AG04450 (cell line): ENCODE data around the gene SLC26A8. TPM values are rescaled to one million over a fixed set of nuclear protein-coding genes. Genes with fewer than 3 reads are reported as not detected.

Source experiments
- CTCF ChIA-PET: fragments of 300-600, 350-600 bp; formaldehyde crosslinking; extraction: SDS; loops from one replicate; lab custom pipeline; 2022; ENCODE audit warnings: antibody characterized with exemption, inconsistent platforms; lab: Charles Lee
- POLR2A ChIA-PET: fragments of 350-600 bp; formaldehyde crosslinking; extraction: SDS; loops from one replicate; lab custom pipeline; 2021; ENCODE audit warnings: antibody characterized with exemption, inconsistent platforms; lab: Yijun Ruan, JAX
- DNase-seq: peaks from one replicate; pipeline ENCODE4 v3.0.0-alpha.2; 2011; ENCODE audit warnings: low read depth, low spot score
- H3K27ac ChIP-seq: one replicate; pipeline ENCODE4 v1.5.1; 2012; ENCODE audit warnings: low read depth, low read length, control low read depth
- H3K27me3 ChIP-seq: one replicate; pipeline ENCODE4 v1.6.0; 2012; ENCODE audit warnings: low read length; ENCODE audit not compliant: control insufficient read depth, insufficient read depth
- H3K4me3 ChIP-seq: 2 replicates; pipeline ENCODE4 v1.5.1; 2011; ENCODE audit warnings: mild to moderate bottlenecking, low read depth, low read length, control low read depth
- H3K9me3 ChIP-seq: 2 replicates; pipeline ENCODE4 v1.5.1; 2012; ENCODE audit warnings: low read length; ENCODE audit not compliant: control insufficient read depth, insufficient read depth
- polyA plus RNA-seq: library from polyadenylated mRNA; depleted of rRNA; stranded (reverse); fragments of >200 nt; gene quantifications from 2 replicates; pipeline ENCODE4 v1.2.3, GENCODE V29; 2011
- TF ChIP-seq, protein P1 (sequence below): IDR thresholded peaks from 2 replicates; pipeline ENCODE4 v1.5.1; 2011; ENCODE audit warnings: low read depth, low read length, control low read depth, inconsistent platforms

SLC26A8 gene
- polyA plus RNA-seq, 1 experiment, result not detected

DNA sequence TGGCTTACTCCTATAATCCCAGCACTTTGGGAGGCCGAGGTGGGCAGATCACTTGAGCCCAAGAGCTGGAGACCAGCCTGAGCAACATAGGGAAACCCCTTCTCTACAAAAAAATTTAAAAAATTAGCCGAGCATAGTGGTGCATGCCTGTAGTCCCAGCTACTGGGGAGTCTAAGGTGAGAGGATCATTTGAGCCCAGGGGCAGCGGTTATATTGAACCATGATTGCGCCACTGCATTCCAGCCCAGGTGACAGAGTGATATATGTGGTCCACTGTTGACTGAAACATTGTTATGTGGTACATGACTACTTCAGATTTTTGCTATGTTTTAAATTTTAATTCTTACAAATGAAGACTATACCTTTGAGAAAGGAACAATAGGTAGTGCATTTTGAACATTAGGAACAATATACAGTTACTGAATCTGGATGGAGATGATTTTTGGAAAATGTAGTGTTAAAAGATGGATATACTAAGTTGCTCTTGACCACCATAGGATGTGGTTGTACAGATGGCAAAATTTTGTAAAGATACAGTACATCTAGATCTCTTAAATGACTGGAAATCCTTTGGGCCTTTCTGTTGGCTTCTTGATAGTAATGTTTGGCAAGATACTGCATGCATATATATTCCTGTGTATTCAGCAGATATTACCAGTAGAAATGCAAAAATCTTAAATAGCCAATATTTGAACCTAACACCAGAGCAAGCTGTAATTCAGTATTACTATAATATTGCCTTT, 39.0 kb upstream of the SLC26A8 start:
- H3K4me3 ChIP-seq, result no peak overlapping the region
- POLR2A ChIA-PET, result no interaction called here
- DNase-seq, result no peak
- H3K27me3 ChIP-seq, result no peaks in the 10 kb centered on the region
- H3K9me3 ChIP-seq, result no peaks in the 10 kb centered on the region
- no peak overlapping the region for H3K27ac ChIP-seq
- CTCF ChIA-PET, result interaction anchor here (6.4 kb wide), 1 partner anchor 32 kb away, joined by 51 read pairs; no protein-coding TSS in a partner anchor
- TF ChIP-seq, protein P1, sequence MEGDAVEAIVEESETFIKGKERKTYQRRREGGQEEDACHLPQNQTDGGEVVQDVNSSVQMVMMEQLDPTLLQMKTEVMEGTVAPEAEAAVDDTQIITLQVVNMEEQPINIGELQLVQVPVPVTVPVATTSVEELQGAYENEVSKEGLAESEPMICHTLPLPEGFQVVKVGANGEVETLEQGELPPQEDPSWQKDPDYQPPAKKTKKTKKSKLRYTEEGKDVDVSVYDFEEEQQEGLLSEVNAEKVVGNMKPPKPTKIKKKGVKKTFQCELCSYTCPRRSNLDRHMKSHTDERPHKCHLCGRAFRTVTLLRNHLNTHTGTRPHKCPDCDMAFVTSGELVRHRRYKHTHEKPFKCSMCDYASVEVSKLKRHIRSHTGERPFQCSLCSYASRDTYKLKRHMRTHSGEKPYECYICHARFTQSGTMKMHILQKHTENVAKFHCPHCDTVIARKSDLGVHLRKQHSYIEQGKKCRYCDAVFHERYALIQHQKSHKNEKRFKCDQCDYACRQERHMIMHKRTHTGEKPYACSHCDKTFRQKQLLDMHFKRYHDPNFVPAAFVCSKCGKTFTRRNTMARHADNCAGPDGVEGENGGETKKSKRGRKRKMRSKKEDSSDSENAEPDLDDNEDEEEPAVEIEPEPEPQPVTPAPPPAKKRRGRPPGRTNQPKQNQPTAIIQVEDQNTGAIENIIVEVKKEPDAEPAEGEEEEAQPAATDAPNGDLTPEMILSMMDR, result no peak

DNA sequence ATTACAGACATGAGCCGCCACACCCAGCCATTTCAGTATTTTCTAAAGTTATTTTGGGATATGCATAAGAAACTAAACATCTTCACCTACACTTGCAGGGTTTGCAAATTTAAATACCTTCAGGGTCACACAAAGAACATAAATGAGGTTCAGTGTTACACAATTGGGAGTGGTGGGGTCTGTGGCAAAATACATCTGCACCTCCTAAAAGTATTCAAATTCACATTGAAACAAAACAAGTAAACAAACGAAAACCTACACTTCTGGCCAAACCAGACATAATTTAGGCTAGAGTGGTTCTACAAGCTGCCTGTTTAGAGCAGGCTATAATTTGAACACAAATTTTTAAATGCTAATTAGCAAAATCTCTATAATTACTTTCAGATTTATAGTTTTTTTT, 37.8 kb upstream of the SLC26A8 start:
- TF ChIP-seq, protein P1, result no peak
- CTCF ChIA-PET, result interaction anchor here (1.6 kb wide), 1 partner anchor 33 kb away, joined by 9 read pairs; no protein-coding TSS in a partner anchor
- no peak overlapping the region for H3K4me3 ChIP-seq
- POLR2A ChIA-PET, result no interaction called here
- H3K27me3 ChIP-seq, result no peaks in the 10 kb centered on the region
- no peak for DNase-seq
- no peak overlapping the region for H3K27ac ChIP-seq
- no peaks in the 10 kb centered on the region for H3K9me3 ChIP-seq

DNA sequence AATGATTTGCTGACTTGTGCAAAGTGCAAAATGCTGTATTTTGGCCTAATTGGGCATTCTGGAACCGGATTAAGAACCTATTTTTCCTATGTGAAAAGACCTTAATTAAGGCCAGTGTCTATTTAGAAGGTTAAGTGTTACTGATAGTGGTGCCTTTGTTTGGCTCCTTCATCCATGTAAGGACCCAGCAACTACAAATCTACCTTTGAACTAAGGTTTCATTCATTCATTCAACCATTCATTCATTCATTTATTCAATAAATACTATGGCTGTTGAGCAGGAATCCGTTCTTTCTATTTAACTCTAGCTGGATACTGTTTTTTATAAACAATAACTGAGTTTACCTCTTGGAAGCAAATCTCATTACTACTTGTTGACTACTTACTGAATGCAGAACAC, 36.8 kb upstream of the SLC26A8 start:
- Histone ChIP-seq H3K9me3 (no peaks in the 10 kb centered on the region), H3K27me3 (no peaks in the 10 kb centered on the region), H3K4me3 (no peak overlapping the region), H3K27ac (no peak overlapping the region)
- CTCF ChIA-PET, result interaction anchor here (1.6 kb wide), 1 partner anchor 34 kb away, joined by 9 read pairs; no protein-coding TSS in a partner anchor
- TF ChIP-seq, protein P1, result no peak
- POLR2A ChIA-PET, result no interaction called here
- no peak for DNase-seq

DNA sequence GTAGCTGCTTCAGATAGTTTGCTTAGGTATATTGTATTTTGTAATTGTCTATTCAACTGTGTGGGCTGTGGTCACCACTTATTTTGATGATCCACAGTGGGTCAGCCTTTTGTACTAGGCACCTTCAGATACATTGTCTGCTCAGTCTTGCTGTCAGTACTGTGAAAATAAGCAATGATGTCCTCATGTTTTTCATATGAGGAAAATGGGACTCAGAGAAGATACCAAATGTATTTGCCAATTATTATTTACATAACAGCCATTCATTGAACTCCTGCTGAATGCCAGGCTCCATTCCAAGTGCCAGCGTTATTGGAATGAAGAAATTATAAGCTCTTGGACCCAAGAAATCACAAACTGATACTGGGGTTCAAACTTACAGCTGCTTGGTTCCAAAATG, 31.7 kb upstream of the SLC26A8 start:
- H3K9me3 ChIP-seq, result no peaks in the 10 kb centered on the region
- TF ChIP-seq, protein P1, result no peak
- H3K27me3 ChIP-seq, result no peaks in the 10 kb centered on the region
- CTCF ChIA-PET, result interaction anchor here (0.6 to 2.8 kb wide), 3 partner anchors 29 to 523 kb away, joined by 4 to 13 read pairs (median 10); partner anchors contain the start of gene MAPK14
- POLR2A ChIA-PET, result interaction anchor here (0.6 kb wide), 1 partner anchor 21 kb away, joined by 3 read pairs; no protein-coding TSS in a partner anchor
- H3K27ac ChIP-seq, result no peak overlapping the region
- no peak overlapping the region for H3K4me3 ChIP-seq
- no peak for DNase-seq

DNA sequence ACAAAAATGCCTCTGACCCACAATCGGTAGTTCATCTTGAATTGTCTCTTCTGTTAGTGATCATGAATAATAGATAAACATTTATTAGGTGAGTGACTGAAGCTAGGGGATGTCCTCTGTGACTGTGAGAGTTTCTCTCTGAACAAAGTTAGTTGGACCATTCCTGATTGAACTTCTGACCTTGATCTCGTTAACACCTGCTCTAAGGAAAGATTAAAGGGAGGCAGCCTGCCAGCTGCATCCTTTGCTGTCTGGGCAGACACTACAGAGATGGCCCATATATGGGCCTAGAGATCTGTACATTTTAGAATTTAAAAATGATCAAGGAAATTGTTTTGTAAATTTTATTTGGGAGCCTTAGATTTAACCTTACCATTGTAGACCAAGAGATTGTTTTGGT, 30.5 kb upstream of the SLC26A8 start:
- ChIA-PET POLR2A (no interaction called here), CTCF (interaction anchor here (1.7 to 2.8 kb wide), 2 partner anchors 28 to 40 kb away, joined by 10 to 13 read pairs; partner anchors contain the start of gene MAPK14)
- no peaks in the 10 kb centered on the region for H3K9me3 ChIP-seq
- H3K27me3 ChIP-seq, result no peaks in the 10 kb centered on the region
- H3K4me3 ChIP-seq, result no peak overlapping the region
- TF ChIP-seq, protein P1, result no peak
- H3K27ac ChIP-seq, result no peak overlapping the region
- DNase-seq, result no peak
